Hepatocyte (in vitro differentiated cells): ENCODE measurements around the gene UBE2I. TPM values are rescaled to one million over a fixed set of nuclear protein-coding genes. Genes with fewer than 3 reads are reported as not detected.

Source experiments
- DNase-seq: peaks from one replicate; pipeline ENCODE4 v3.0.0-alpha.2; 2016; ENCODE audit warnings: low spot score
- H2AFZ ChIP-seq: fragments of 200-600 bp; sonication (generic); 2 replicates; pipeline ENCODE4 v1.6.0; 2016; ENCODE audit warnings: antibody characterized with exemption, mild to moderate bottlenecking
- H3K27ac ChIP-seq: fragments of 200-600 bp; sonication (generic); 2 replicates; pipeline ENCODE4 v1.5.1; 2016; ENCODE audit warnings: mild to moderate bottlenecking
- H3K27me3 ChIP-seq: fragments of 200-600 bp; sonication (generic); 2 replicates; pipeline ENCODE4 v1.6.1; 2016
- H3K36me3 ChIP-seq: fragments of 200-600 bp; sonication (generic); replicated peaks from 2 replicates; pipeline ENCODE4 v1.5.1; 2016; ENCODE audit warnings: low read depth; ENCODE audit not compliant: insufficient read depth
- H3K4me1 ChIP-seq: fragments of 200-600 bp; sonication (generic); 2 replicates; pipeline ENCODE4 v1.5.1; 2016; ENCODE audit warnings: mild to moderate bottlenecking, moderate library complexity; ENCODE audit not compliant: insufficient read depth
- H3K4me2 ChIP-seq: fragments of 200-600 bp; sonication (generic); 2 replicates; pipeline ENCODE4 v1.6.0; 2016
- H3K4me3 ChIP-seq: fragments of 200-600 bp; sonication (generic); 2 replicates; pipeline ENCODE4 v1.5.1; 2016; ENCODE audit warnings: mild to moderate bottlenecking
- H3K79me2 ChIP-seq: fragments of 200-600 bp; sonication (generic); 2 replicates; pipeline ENCODE4 v1.6.0; 2017; ENCODE audit warnings: mild to moderate bottlenecking
- H3K9me2 ChIP-seq: fragments of 200-600 bp; sonication (generic); replicated peaks from 2 replicates; pipeline ENCODE4 v1.6.0; 2017; ENCODE audit warnings: mild to moderate bottlenecking; ENCODE audit not compliant: insufficient read depth
- H3K9me3 ChIP-seq: fragments of 200-600 bp; sonication (generic); 2 replicates; pipeline ENCODE4 v1.5.1; 2016; ENCODE audit warnings: low read depth, mild to moderate bottlenecking
- H4K20me1 ChIP-seq: fragments of 200-600 bp; sonication (generic); 2 replicates; pipeline ENCODE4 v1.6.0; 2016; ENCODE audit warnings: mild to moderate bottlenecking; ENCODE audit not compliant: insufficient read depth, poor library complexity, severe bottlenecking
- EZH2 ChIP-seq: fragments of 200-600 bp; sonication (generic); IDR thresholded peaks from 2 replicates; pipeline ENCODE4 v1.6.1; 2016; ENCODE audit warnings: antibody characterized with exemption, mild to moderate bottlenecking, borderline replicate concordance
- EZH2phosphoT487 ChIP-seq: fragments of 200-600 bp; sonication (generic); IDR thresholded peaks from one replicate; pipeline ENCODE4 v1.6.1; 2018; ENCODE audit warnings: antibody characterized with exemption, mild to moderate bottlenecking, low read depth, moderate library complexity; ENCODE audit not compliant: unreplicated experiment, severe bottlenecking
- WGBS: methylation state at CpG from one replicate; pipeline ENCODE4 v1.1.6; 2016; ENCODE audit warnings: low lambda C conversion rate; ENCODE audit errors: missing lambda C conversion rate; 5-methylcytosine and 5-hydroxymethylcytosine counted together
- polyA plus RNA-seq: library from polyadenylated mRNA; unstranded; fragments of >200 nt; fragmentation: Nextera tagmentation; extraction: Ambion mirVana; gene quantifications from 2 replicates; pipeline ENCODE4 v1.2.1, GENCODE V29; 2016
- total RNA-seq: library from RNA; depleted of rRNA; stranded (reverse); fragments of >200 nt; gene quantifications from 2 replicates; pipeline ENCODE4 v1.2.3, GENCODE V29; 2014
- TF ChIP-seq, protein P1 (sequence below): fragments of 200-600 bp; sonication (generic); IDR thresholded peaks from 2 replicates; pipeline ENCODE4 v1.5.1; 2016; ENCODE audit warnings: antibody characterized with exemption, mild to moderate bottlenecking; ENCODE audit not compliant: poor library complexity

Gene UBE2I
- total and polyA plus RNA-seq, 2 experiments from 2014 or later: 76.0 to 150 TPM

DNA sequence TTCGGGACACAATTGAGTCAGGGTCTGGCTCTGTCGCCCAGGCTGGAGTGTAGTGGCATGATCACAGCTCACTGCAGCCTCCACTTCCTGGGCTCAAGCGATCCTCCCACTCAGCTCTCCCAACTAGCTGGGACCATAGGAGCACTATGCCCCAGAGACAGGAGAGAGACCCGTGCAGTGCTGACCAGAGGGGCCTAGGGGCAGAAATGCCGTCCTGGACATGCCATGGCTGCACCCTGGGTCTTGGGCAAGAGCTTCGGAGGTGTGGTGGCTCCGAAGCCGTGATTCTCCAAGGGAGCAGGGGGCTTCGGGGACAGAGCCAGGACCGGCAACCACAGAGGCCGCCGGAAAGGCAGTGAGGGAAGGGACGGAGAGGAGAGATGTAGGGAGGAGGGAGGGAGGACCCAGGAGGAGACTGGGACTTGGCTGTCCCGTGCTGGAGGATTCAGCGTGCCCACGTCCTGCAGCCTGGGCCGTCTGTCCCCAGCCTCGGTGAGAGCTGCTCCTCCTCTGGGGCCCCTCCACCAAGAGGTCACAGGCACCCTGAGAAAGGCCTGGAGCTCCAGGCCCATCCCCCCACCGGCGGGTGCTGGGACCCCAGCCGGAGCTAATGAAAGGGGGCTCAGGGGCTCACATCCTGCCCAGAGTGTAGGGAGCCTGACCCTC, 31.7 kb upstream of the UBE2I start:
- no peak overlapping the region for H3K4me3 ChIP-seq
- H3K36me3 ChIP-seq: no peaks in the 10 kb centered on the region
- H3K27me3 ChIP-seq: no peaks in the 10 kb centered on the region
- H3K27ac ChIP-seq: no peak overlapping the region
- no peak for TF ChIP-seq EZH2phosphoT487
- no peak for TF ChIP-seq EZH2
- TF ChIP-seq, protein P1, sequence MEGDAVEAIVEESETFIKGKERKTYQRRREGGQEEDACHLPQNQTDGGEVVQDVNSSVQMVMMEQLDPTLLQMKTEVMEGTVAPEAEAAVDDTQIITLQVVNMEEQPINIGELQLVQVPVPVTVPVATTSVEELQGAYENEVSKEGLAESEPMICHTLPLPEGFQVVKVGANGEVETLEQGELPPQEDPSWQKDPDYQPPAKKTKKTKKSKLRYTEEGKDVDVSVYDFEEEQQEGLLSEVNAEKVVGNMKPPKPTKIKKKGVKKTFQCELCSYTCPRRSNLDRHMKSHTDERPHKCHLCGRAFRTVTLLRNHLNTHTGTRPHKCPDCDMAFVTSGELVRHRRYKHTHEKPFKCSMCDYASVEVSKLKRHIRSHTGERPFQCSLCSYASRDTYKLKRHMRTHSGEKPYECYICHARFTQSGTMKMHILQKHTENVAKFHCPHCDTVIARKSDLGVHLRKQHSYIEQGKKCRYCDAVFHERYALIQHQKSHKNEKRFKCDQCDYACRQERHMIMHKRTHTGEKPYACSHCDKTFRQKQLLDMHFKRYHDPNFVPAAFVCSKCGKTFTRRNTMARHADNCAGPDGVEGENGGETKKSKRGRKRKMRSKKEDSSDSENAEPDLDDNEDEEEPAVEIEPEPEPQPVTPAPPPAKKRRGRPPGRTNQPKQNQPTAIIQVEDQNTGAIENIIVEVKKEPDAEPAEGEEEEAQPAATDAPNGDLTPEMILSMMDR: no peak
- no peaks in the 10 kb centered on the region for H4K20me1 ChIP-seq
- no peaks in the 10 kb centered on the region for H3K79me2 ChIP-seq
- WGBS: 83% methylated on average over 17 of the region's 21 CpGs
- H2AFZ ChIP-seq: no peak overlapping the region
- H3K4me1 ChIP-seq: peaks cover 6% of the 10 kb centered on the region
- no peaks in the 10 kb centered on the region for H3K9me3 ChIP-seq
- no peak overlapping the region for H3K4me2 ChIP-seq
- no peaks in the 10 kb centered on the region for H3K9me2 ChIP-seq
- no peak for DNase-seq

DNA sequence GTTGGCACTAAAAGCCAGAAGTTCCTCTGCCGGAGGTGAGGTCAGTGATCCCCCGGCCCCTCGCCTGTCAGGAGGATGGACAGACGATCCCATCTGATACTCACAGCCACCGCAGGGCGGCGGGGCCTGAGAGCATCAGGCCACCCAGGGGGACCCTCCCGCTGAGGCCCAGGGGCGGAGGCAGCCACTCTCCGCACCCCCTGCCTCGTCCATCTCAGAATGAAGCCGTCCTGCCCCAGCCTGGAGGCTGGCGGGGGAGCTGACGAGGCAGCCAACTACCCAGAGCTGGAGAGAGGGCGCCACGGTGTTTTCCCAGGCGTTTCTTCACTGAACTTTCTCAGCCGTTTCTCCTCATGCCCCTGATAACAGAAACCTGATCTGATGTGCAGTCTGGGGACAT, 31.0 kb upstream of the UBE2I start:
- Histone ChIP-seq H3K27me3 (no peaks in the 10 kb centered on the region), H2AFZ (no peak overlapping the region), H4K20me1 (no peaks in the 10 kb centered on the region), H3K4me1 (peaks cover 6% of the 10 kb centered on the region), H3K79me2 (no peaks in the 10 kb centered on the region), H3K4me3 (no peak overlapping the region), H3K27ac (no peak overlapping the region), H3K4me2 (no peak overlapping the region), H3K9me3 (no peaks in the 10 kb centered on the region), H3K9me2 (no peaks in the 10 kb centered on the region), H3K36me3 (no peaks in the 10 kb centered on the region)
- DNase-seq: no peak
- TF ChIP-seq EZH2: no peak
- TF ChIP-seq, protein P1: no peak
- TF ChIP-seq EZH2phosphoT487: no peak
- 21% methylated on average over 18 of the region's 18 CpGs for WGBS

DNA sequence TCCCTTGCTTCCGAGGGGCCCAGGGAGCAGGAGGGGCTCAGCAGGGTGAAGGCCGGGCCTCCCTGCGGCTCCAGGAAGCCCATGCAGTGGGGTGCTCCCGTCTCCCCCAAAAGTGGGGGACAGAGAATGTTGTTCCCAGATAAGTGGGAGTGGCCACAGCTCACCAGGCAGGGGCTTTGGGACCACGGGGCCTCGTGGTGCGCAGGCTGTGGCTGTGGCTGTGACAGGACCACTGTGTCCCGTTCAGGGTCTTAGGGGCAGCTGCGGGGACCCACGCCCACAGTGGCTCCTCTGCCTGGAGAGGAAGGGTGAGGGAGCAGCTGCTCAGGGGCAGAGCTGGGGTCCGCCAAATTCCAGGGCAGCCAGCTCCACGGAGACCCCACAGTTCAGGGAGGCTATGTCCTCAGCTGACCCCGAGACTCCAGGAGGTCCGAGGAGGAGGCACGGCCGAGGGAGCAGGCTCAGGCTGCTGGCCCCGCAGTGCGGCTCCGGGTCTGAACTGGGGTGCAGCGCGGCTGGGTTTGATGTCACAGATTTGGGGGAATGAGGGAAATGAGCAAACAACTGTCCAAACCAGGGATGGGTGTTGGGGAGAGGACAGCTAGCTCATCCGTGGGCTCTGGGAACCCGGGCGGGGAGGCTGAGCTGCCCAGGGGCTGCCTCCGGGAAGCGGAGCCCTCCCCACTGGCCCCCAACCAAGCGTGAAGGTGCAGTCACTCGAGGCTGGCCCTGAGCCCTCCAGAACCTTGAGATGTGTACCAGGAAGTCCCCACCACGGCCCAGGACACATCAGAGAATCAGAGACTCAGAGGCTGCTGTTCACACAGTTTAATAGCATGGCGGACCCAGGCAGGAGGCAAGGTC, 30.1 kb upstream of the UBE2I start:
- Histone ChIP-seq H3K4me1 (peaks cover 6% of the 10 kb centered on the region), H3K36me3 (no peaks in the 10 kb centered on the region), H3K4me3 (no peak overlapping the region), H3K4me2 (no peak overlapping the region), H3K27ac (no peak overlapping the region), H2AFZ (no peak overlapping the region), H3K79me2 (no peaks in the 10 kb centered on the region), H3K27me3 (no peaks in the 10 kb centered on the region), H3K9me3 (no peaks in the 10 kb centered on the region), H3K9me2 (no peaks in the 10 kb centered on the region), H4K20me1 (no peaks in the 10 kb centered on the region)
- WGBS: 86% methylated on average over 26 of the region's 30 CpGs
- TF ChIP-seq EZH2 (no peak), EZH2phosphoT487 (no peak)
- TF ChIP-seq, protein P1: no peak
- no peak for DNase-seq
